Measurements from ENCODE around the gene ADGRL1. TPM values are rescaled to one million over a fixed set of nuclear protein-coding genes. Genes with fewer than 3 reads are reported as not detected.
"Not testable (repeated sequence)": the region's sequence is repeated elsewhere in the genome, so short reads cannot be mapped to it uniquely, and the experiment has no call there.

ADGRL1 gene
- total RNA-seq, 1 experiment from 2014 or later = 9.7 TPM

- peaks cover 26% of the 10 kb centered on the region for H3K36me3 ChIP-seq
- H3K27me3 ChIP-seq = no peaks in the 10 kb centered on the region
- peaks cover 5% of the 10 kb centered on the region; the same call in 1 of the 2 replicates for H3K9me3 ChIP-seq
- no peak overlapping the region for H3K4me3 ChIP-seq
- no peak for DNase-seq
Measured at GRCh38 chr19:14156971-14157717, 48.8 kb downstream of the ADGRL1 start.

GRCh38 chr19:14156122-14156521 lies 49.8 kb downstream of the ADGRL1 start:
- Histone ChIP-seq H3K27me3 (no peaks in the 10 kb centered on the region), H3K9me3 (peaks cover 5% of the 10 kb centered on the region; the same call in 1 of the 2 replicates)
- no peak for DNase-seq

DNA sequence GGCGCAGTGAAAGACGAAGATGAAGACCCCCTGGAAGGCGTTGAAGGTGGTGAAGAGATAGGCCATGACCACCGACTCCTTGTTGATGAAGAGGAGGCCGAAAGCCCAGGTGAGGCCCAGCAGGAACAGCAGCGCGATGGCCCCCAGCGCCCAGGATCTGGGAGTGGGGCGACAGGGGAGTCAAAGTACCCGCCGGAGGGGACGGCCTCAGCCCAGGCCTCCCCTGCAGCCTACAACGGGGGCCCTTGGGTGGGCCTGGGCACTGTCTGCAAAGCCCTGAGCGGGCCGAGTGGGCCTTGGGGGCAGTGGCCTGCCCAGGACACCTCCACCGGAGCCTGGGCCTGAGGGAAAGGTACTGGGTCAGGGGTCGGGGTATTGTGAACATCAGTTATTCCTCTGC lies 50.6 kb downstream of the ADGRL1 start:
- Histone ChIP-seq H3K9me3 (peaks cover 5% of the 10 kb centered on the region; the same call in 1 of the 2 replicates), H3K27me3 (no peaks in the 10 kb centered on the region)
- DNase-seq = no peak

More at GRCh38 chr19:14156122-14156521, 49.8 kb downstream of the ADGRL1 start:
- Histone ChIP-seq H3K36me3 (peaks cover 31% of the 10 kb centered on the region), H3K4me3 (no peak overlapping the region)

DNA sequence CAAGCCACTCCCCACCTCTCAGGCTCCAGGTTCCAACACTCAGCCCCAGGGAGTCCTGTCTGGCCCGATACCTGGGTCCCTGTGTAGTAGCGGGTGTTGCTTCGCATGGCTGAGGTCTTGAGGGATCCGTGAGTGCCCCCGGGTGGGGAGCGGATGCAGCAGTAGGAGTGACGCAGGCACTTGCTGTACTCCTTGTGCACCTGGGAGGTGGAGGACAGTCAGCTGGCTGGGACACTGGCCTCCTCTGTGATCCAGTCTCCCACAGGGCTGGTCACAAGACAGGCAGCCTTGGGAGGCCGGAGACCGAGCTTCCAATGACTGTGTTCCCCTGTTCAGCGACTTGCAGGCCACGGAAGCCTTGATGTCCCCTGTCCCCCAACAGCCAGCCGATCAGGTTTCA lies 53.3 kb downstream of the ADGRL1 start:
- DNase-seq = no peak
- H3K9me3 ChIP-seq = peaks cover 5% of the 10 kb centered on the region; the same call in 1 of the 2 replicates
- H3K36me3 ChIP-seq = peaks cover 29% of the 10 kb centered on the region

More for the DNA sequence above, 50.6 kb downstream of the ADGRL1 start:
- Histone ChIP-seq H3K4me3 (no peak overlapping the region), H3K36me3 (peaks cover 31% of the 10 kb centered on the region)

GRCh38 chr19:14150770-14151661 lies 55.0 kb downstream of the ADGRL1 start:
- H3K4me3 ChIP-seq = no peak overlapping the region
- DNase-seq = no peak
- peaks cover 29% of the 10 kb centered on the region for H3K36me3 ChIP-seq
- H3K9me3 ChIP-seq = peaks cover 5% of the 10 kb centered on the region; the same call in 1 of the 2 replicates
- H3K27me3 ChIP-seq = no peaks in the 10 kb centered on the region

More for the DNA sequence above, 53.3 kb downstream of the ADGRL1 start:
- Histone ChIP-seq H3K27me3 (no peaks in the 10 kb centered on the region), H3K4me3 (no peak overlapping the region)

- Histone ChIP-seq H3K36me3 (peaks cover 23% of the 10 kb centered on the region), H3K4me3 (no peak overlapping the region), H3K9me3 (peaks cover 5% of the 10 kb centered on the region; the same call in 1 of the 2 replicates), H3K27me3 (no peaks in the 10 kb centered on the region)
- DNase-seq = no peak
Measured at GRCh38 chr19:14150041-14150769, 55.8 kb downstream of the ADGRL1 start.

GRCh38 chr19:14149509-14149994 lies 56.4 kb downstream of the ADGRL1 start:
- DNase-seq = no peak
- peaks cover 17% of the 10 kb centered on the region for H3K36me3 ChIP-seq
- H3K4me3 ChIP-seq = no peak overlapping the region
- peaks cover under 1% of the 10 kb centered on the region; the same call in 1 of the 2 replicates for H3K9me3 ChIP-seq
- no peaks in the 10 kb centered on the region for H3K27me3 ChIP-seq

GRCh38 chr19:14148751-14149410 lies 57.1 kb downstream of the ADGRL1 start:
- Histone ChIP-seq H3K27me3 (no peaks in the 10 kb centered on the region), H3K9me3 (no peaks in the 10 kb centered on the region), H3K36me3 (peaks cover 10% of the 10 kb centered on the region), H3K4me3 (no peak overlapping the region)
- no peak for DNase-seq

GRCh38 chr19:14147797-14148605 lies 58.0 kb downstream of the ADGRL1 start:
- Histone ChIP-seq H3K27me3 (no peaks in the 10 kb centered on the region), H3K4me3 (no peak overlapping the region), H3K9me3 (no peaks in the 10 kb centered on the region), H3K36me3 (peaks cover 10% of the 10 kb centered on the region; the same call in 1 of the 2 replicates)
- peak; percentile 44 for DNase-seq

GRCh38 chr19:14146789-14147216 lies 59.2 kb downstream of the ADGRL1 start:
- no peaks in the 10 kb centered on the region for H3K27me3 ChIP-seq
- peak; percentile 54 for DNase-seq
- H3K4me3 ChIP-seq = no peak overlapping the region
- H3K36me3 ChIP-seq = peaks cover 2% of the 10 kb centered on the region; the same call in 1 of the 2 replicates
- H3K9me3 ChIP-seq = no peaks in the 10 kb centered on the region

GRCh38 chr19:14146169-14146568 lies 59.8 kb downstream of the ADGRL1 start:
- not testable (repeated sequence) for H3K27me3 ChIP-seq, H3K4me3 ChIP-seq, H3K9me3 ChIP-seq

DNA sequence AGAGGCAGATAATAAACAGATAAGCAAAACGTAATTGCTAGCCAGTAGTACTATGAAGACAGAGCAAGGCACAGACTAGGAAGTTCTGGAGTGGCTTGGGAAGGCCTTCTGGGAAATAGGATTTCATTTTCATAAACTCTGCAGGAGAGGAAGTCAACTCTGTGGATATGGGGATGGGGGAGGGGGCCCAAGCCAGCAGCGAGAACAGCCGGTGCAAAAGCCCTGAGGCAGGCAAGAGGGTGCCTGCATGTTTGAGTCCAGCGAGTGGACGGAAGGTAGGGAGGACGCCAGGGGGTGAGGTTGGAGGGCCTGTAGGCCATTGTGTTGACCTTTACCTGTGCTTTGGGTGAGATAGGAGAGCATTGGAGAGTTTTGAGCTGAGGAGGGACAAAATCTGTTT lies 60.6 kb downstream of the ADGRL1 start:
- Histone ChIP-seq H3K36me3 (no peaks in the 10 kb centered on the region), H3K9me3 (no peaks in the 10 kb centered on the region), H3K27me3 (no peaks in the 10 kb centered on the region), H3K4me3 (no peak overlapping the region)
- DNase-seq = no peak

More at GRCh38 chr19:14146169-14146568, 59.8 kb downstream of the ADGRL1 start:
- not testable (repeated sequence) for DNase-seq, H3K36me3 ChIP-seq

GRCh38 chr19:14142262-14143190 lies 63.4 kb downstream of the ADGRL1 start:
- no peak overlapping the region for H3K4me3 ChIP-seq
- DNase-seq = no peak
- no peaks in the 10 kb centered on the region for H3K9me3 ChIP-seq

GRCh38 chr19:14141041-14141440 lies 64.9 kb downstream of the ADGRL1 start:
- H3K27me3 ChIP-seq = no peaks in the 10 kb centered on the region
- H3K9me3 ChIP-seq = no peaks in the 10 kb centered on the region
- no peaks in the 10 kb centered on the region for H3K36me3 ChIP-seq
- no peak for DNase-seq
- H3K4me3 ChIP-seq = no peak overlapping the region

More at GRCh38 chr19:14142262-14143190, 63.4 kb downstream of the ADGRL1 start:
- Histone ChIP-seq H3K27me3 (no peaks in the 10 kb centered on the region), H3K36me3 (no peaks in the 10 kb centered on the region)

Measured in MG63 (cell line).